ENCODE measurements around the gene MDGA2.

MDGA2 gene

GRCh38 chr14:47422191-47422590, 253.2 kb downstream of the MDGA2 start:
- no peak for TF ChIP-seq CTCF (IDR thresholded peaks at IDR 0.05; ENCODE audit: borderline replicate concordance, control extremely low read depth, extremely low read depth, insufficient read depth, missing control alignments)
- DNase-seq (ENCODE audit: low spot score) = no peak

GRCh38 chr14:47411523-47411922, 263.9 kb downstream of the MDGA2 start:
- TF ChIP-seq CTCF (IDR thresholded peaks at IDR 0.05; ENCODE audit: borderline replicate concordance, control extremely low read depth, extremely low read depth, insufficient read depth, missing control alignments) = no peak
- no peak for DNase-seq (ENCODE audit: low spot score)
- in situ Hi-C loops (cut with MboI; ENCODE audit: low sequenced_read_pairs, unreplicated experiment) = no loop called here

More at GRCh38 chr14:47422191-47422590, 253.2 kb downstream of the MDGA2 start:
- in situ Hi-C loops (cut with MboI; ENCODE audit: low sequenced_read_pairs, unreplicated experiment) = no loop called here

- no peak for TF ChIP-seq CTCF (IDR thresholded peaks at IDR 0.05; ENCODE audit: borderline replicate concordance, control extremely low read depth, extremely low read depth, insufficient read depth, missing control alignments)
- in situ Hi-C loops (cut with MboI; ENCODE audit: low sequenced_read_pairs, unreplicated experiment) = no loop called here
- DNase-seq (ENCODE audit: low spot score) = no peak
These were observed 283.1 kb downstream of the MDGA2 start for GRCh38 chr14:47392326-47392725.

GRCh38 chr14:47390831-47391504, 284.4 kb downstream of the MDGA2 start:
- DNase-seq (ENCODE audit: low spot score) = no peak
- in situ Hi-C loops (cut with MboI; ENCODE audit: low sequenced_read_pairs, unreplicated experiment) = no loop called here
- TF ChIP-seq CTCF (IDR thresholded peaks at IDR 0.05; ENCODE audit: borderline replicate concordance, control extremely low read depth, extremely low read depth, insufficient read depth, missing control alignments) = no peak

GRCh38 chr14:47389535-47389934, 285.9 kb downstream of the MDGA2 start:
- DNase-seq (ENCODE audit: low spot score) = no peak
- no peak for TF ChIP-seq CTCF (IDR thresholded peaks at IDR 0.05; ENCODE audit: borderline replicate concordance, control extremely low read depth, extremely low read depth, insufficient read depth, missing control alignments)
- in situ Hi-C loops (cut with MboI; ENCODE audit: low sequenced_read_pairs, unreplicated experiment) = no loop called here

GRCh38 chr14:47366006-47366405, 309.4 kb downstream of the MDGA2 start:
- DNase-seq (ENCODE audit: low spot score) = no peak
- in situ Hi-C loops (cut with MboI; ENCODE audit: low sequenced_read_pairs, unreplicated experiment) = no loop called here
- TF ChIP-seq CTCF (IDR thresholded peaks at IDR 0.05; ENCODE audit: borderline replicate concordance, control extremely low read depth, extremely low read depth, insufficient read depth, missing control alignments) = no peak

Data from GM13976 (cell line).